DMS 273 treated with DMSO at 0.1 percent for 48 hours (cell line): Measurements from ENCODE around the gene ABCG8.

ENCODE experiments used
- DNase-seq: peaks from one replicate; lab custom pipeline; 2025; lab: John Stamatoyannopoulos, UW

The ABCG8 gene

GRCh38 chr2:43925431-43925830 lies 86.7 kb downstream of the ABCG8 start:
- no peak for DNase-seq

- DNase-seq: no peak
Measured at GRCh38 chr2:43927442-43927841, 88.7 kb downstream of the ABCG8 start.

GRCh38 chr2:43931293-43931692 lies 92.5 kb downstream of the ABCG8 start:
- DNase-seq: no peak
